ENCODE data around the gene ZBTB20.

The ZBTB20 gene

GRCh38 chr3:114838025-114838424 lies 309.1 kb downstream of the ZBTB20 start:
- ATAC-seq (ENCODE audit: insufficient read depth, low read depth) (no peak), DNase-seq (no peak)
- no peaks in the 10 kb centered on the region for H3K9me3 ChIP-seq (ENCODE audit: insufficient read depth, low read length, severe bottlenecking)
- H4K20me1 ChIP-seq (ENCODE audit: insufficient read depth, low read length) = no peaks in the 10 kb centered on the region
- H3K4me1 ChIP-seq (ENCODE audit: insufficient read depth, low read length) = no peaks in the 10 kb centered on the region
- H3K27ac ChIP-seq (ENCODE audit: low read length) = no peak overlapping the region
- TF ChIP-seq EZH2 (IDR thresholded peaks at IDR 0.05; ENCODE audit: borderline replicate concordance, low read depth, low read length, severe bottlenecking) (no peak), CTCF (IDR thresholded peaks at IDR 0.05; ENCODE audit: borderline replicate concordance, extremely low read depth, low read length, poor library complexity, severe bottlenecking) (no peak)
- H3K27me3 ChIP-seq (ENCODE audit: insufficient read depth, low read length, poor library complexity) = no peaks in the 10 kb centered on the region
- no peak overlapping the region for H2AFZ ChIP-seq (ENCODE audit: low read depth, low read length)
- H3K36me3 ChIP-seq (ENCODE audit: insufficient read depth, low read length) = no peaks in the 10 kb centered on the region
- no peak overlapping the region for H3K4me3 ChIP-seq (ENCODE audit: low read depth in 1 of 2, low read length in 2 of 2)
- H3K4me2 ChIP-seq (ENCODE audit: insufficient read depth, low read length) = no peak overlapping the region
- no peaks in the 10 kb centered on the region for H3K79me2 ChIP-seq (ENCODE audit: insufficient read depth, low read length)
- no peak overlapping the region for H3K9ac ChIP-seq (ENCODE audit: low read depth, low read length)

- no peaks in the 10 kb centered on the region for H3K9me3 ChIP-seq (ENCODE audit: insufficient read depth, low read length, severe bottlenecking)
- no peak overlapping the region for H2AFZ ChIP-seq (ENCODE audit: low read depth, low read length)
- no peak overlapping the region for H3K9ac ChIP-seq (ENCODE audit: low read depth, low read length)
- no peak for TF ChIP-seq CTCF (IDR thresholded peaks at IDR 0.05; ENCODE audit: borderline replicate concordance, extremely low read depth, low read length, poor library complexity, severe bottlenecking)
- TF ChIP-seq EZH2 (IDR thresholded peaks at IDR 0.05; ENCODE audit: borderline replicate concordance, low read depth, low read length, severe bottlenecking) = no peak
- no peaks in the 10 kb centered on the region for H3K4me1 ChIP-seq (ENCODE audit: insufficient read depth, low read length)
- DNase-seq (no peak), ATAC-seq (ENCODE audit: insufficient read depth, low read depth) (no peak)
- no peak overlapping the region for H3K4me3 ChIP-seq (ENCODE audit: low read depth in 1 of 2, low read length in 2 of 2)
- no peaks in the 10 kb centered on the region for H3K27me3 ChIP-seq (ENCODE audit: insufficient read depth, low read length, poor library complexity)
- H3K27ac ChIP-seq (ENCODE audit: low read length) = no peak overlapping the region
- H3K36me3 ChIP-seq (ENCODE audit: insufficient read depth, low read length) = no peaks in the 10 kb centered on the region
- H3K4me2 ChIP-seq (ENCODE audit: insufficient read depth, low read length) = no peak overlapping the region
- H3K79me2 ChIP-seq (ENCODE audit: insufficient read depth, low read length) = no peaks in the 10 kb centered on the region
- H4K20me1 ChIP-seq (ENCODE audit: insufficient read depth, low read length) = no peaks in the 10 kb centered on the region
Observed at GRCh38 chr3:114834175-114834940, 312.7 kb downstream of the ZBTB20 start.

- Histone ChIP-seq H3K4me3 (ENCODE audit: low read depth in 1 of 2, low read length in 2 of 2) (no peak overlapping the region), H4K20me1 (ENCODE audit: insufficient read depth, low read length) (no peaks in the 10 kb centered on the region), H3K79me2 (ENCODE audit: insufficient read depth, low read length) (no peaks in the 10 kb centered on the region), H3K4me1 (ENCODE audit: insufficient read depth, low read length) (no peaks in the 10 kb centered on the region), H3K27me3 (ENCODE audit: insufficient read depth, low read length, poor library complexity) (no peaks in the 10 kb centered on the region), H3K9me3 (ENCODE audit: insufficient read depth, low read length, severe bottlenecking) (no peaks in the 10 kb centered on the region), H3K9ac (ENCODE audit: low read depth, low read length) (no peak overlapping the region), H2AFZ (ENCODE audit: low read depth, low read length) (no peak overlapping the region), H3K27ac (ENCODE audit: low read length) (no peak overlapping the region), H3K36me3 (ENCODE audit: insufficient read depth, low read length) (no peaks in the 10 kb centered on the region), H3K4me2 (ENCODE audit: insufficient read depth, low read length) (no peak overlapping the region)
- no peak for TF ChIP-seq CTCF (IDR thresholded peaks at IDR 0.05; ENCODE audit: borderline replicate concordance, extremely low read depth, low read length, poor library complexity, severe bottlenecking)
- TF ChIP-seq EZH2 (IDR thresholded peaks at IDR 0.05; ENCODE audit: borderline replicate concordance, low read depth, low read length, severe bottlenecking) = no peak
- ATAC-seq (ENCODE audit: insufficient read depth, low read depth) (no peak), DNase-seq (no peak)
Observed at GRCh38 chr3:114831861-114832260, 315.2 kb downstream of the ZBTB20 start.

Data from DND-41 (cell line).